HG03066 (cell line): Measurements from ENCODE around the gene HHIPL1.
A peak's percentile ranks its signal among the peaks of the same experiment; 100 is the strongest.
"Not testable (repeated sequence)": the region's sequence is repeated elsewhere in the genome, so short reads cannot be mapped to it uniquely, and the experiment has no call there.

Experiments
- ATAC-seq: cut with Tn5 transposase; IDR thresholded peaks from one replicate; pipeline ENCODE4 v1.9.1; 2021; ENCODE audit warnings: low read depth; ENCODE audit not compliant: unreplicated experiment

HHIPL1 gene

DNA sequence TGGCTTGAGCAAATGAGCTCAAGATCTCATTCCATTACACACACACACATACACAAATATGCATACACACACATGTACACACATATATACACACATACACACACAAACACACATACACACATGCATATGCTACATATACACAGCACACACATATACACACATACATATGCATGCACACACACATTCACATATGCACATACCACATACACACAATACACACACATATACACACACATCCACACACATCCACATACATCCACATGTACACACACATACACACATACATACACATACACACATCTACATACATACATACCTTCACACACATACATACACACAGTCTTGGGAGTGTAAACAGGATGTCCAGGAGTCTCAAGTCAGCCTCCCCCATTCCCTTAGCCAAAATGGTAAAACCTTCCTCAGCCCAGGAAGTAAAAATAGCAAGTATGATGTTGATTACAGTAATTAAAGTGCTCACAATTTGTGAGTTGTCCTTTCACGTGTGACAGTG lies 12.8 kb downstream of the HHIPL1 start:
- ATAC-seq: no peak

DNA sequence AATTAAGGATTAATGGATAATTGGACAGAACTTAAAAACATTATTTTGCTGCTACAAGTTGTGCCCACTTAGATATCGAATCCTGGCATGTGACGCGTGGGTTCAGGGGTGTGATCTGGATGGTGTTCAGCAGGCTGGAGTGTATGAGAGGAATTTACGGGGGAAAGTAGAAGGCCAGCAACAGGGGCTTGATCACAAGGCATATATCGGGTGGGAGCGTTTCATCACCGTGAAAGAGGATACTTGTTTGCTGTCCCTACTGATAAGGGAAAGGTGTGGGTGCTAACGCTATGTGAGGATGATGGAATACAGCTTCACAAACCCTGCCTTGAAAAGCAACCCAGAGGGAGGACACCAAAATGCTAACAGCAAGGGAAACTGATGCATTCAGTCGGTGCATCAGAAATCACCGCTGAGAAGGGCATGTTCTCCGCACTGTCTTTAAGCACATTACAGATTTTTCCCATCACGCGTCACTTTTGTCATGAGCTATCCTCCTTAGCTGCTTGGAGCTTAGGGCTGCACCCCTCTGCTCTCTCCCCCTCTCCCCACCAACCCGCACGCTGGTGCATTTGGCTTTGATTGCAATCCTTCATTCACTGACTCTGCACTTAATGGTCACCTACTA lies 13.4 kb downstream of the HHIPL1 start:
- no peak for ATAC-seq

DNA sequence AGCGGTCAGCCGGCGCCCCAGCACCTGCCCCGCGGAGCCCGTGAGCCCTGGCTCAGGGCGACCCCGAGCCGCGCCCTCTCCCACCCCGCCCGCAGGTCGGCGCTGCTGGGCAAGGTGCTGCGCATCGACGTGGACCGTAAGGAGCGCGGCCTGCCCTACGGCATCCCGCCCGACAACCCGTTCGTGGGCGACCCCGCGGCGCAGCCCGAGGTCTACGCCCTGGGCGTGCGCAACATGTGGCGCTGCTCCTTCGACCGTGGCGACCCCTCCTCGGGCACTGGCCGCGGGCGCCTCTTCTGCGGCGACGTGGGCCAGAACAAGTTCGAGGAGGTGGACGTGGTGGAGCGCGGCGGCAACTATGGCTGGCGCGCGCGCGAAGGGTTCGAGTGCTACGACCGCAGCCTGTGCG lies 14.4 kb downstream of the HHIPL1 start:
- no peak for ATAC-seq

DNA sequence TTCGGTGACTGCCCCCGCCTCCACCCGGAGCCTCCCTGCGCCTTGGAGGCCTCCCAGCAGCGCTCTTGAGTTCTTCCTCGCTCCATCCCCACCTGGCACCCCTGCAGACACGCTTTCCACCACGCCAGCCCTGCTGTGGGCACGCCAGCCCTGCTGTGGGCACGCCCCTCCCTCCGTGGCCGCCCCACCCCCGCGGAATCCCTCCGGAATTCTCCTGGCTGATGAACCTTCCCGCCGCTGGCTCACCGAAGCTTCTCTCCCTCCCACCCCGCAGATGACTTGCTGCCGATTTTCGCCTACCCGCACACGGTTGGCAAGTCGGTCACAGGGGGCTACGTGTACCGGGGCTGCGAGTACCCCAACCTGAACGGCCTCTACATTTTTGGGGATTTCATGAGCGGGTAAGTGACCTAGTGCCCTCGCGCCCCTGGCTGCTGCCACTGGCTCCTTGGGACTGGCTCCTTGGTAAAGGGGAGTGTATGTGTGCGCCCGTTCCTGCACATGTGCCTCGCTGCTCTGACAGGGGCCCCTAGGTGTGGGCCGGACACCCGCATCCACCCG lies 15.2 kb downstream of the HHIPL1 start:
- ATAC-seq: no peak

DNA sequence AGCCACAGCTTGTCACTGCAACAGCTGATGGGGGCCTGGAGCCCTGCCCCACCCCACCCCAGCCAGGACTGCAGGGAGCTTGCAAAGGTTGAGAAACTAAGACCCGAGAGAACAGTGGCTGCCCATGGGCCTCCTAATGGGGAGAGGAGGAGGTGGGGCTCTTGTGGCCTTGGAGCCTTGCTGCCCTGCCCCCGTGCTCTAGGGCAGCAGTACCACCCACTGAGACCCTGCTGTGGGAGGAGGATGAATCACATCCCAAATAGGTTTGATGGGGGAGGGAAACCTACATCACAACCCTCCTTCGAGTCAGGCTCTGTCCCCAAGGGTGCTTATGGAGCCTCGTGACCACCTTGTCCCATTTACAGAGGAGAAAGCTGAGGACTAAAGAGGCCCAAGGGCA lies 15.9 kb downstream of the HHIPL1 start:
- no peak for ATAC-seq

DNA sequence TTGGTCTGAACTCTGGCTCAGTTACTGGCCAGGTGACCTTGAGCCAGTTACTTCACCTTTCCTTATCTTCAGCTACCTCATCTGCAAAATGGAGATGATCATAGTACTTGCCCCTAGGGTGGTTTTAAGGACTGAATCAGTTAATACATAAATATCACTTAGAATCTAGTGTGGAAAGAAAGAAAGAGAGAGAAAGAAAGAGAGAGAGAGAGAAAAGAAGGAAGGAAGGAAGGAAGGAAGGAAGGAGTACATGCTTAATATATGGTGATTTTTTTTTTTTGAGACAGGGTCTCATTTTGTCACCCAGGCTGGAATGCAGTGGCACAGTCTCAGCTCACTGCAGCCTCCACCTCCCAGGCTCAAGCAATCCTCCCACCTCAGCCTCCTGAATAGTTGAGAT lies 16.3 kb downstream of the HHIPL1 start:
- not testable (repeated sequence) for ATAC-seq

DNA sequence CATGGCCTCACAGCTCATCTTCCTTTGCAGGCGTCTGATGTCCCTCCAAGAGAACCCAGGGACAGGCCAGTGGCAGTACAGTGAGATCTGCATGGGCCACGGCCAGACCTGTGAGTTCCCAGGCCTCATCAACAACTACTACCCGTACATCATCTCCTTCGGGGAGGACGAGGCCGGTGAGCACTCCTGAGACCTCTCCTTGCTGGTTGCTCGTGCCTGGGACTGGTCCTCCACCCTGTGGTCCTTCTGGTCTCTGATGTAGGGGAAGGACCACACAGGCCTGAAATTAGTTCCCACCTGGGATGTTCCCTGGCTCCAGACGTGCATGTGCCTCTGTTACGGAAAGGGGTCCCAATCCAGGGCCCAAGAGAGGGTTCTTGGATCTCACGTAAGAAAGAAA lies 17.9 kb downstream of the HHIPL1 start:
- ATAC-seq: no peak

DNA sequence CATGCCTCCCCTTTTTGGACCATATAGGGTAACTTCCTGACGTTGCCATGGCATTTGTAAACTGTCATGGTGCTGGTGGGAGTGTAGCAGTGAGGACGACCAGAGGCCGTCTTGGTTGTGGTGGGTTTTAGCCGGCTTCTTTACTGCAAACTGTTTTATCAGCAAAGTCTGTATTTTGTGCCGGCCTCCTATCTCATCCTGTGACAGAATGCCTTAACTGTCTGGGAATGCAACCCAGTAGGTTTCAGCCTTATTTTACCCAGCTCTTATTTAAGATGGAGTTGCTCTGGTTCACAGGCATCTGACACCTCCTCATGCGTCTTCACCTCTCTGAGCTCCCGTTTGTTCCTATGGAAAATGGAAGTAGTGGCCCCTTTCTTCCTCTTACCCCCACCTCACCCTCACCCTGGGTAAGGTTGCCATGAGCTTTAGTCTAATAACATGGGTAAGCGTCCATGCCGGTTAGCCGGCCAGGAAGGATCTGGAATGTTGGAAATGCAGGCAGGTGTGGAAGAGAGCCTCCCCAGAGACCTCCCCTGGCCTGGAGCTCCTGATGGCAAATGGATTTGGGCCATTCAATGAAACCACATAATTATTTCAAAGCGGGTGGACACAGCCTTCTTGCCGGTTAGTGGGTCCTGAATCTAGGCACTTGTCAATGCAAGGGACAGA lies 18.6 kb downstream of the HHIPL1 start:
- ATAC-seq: no peak

DNA sequence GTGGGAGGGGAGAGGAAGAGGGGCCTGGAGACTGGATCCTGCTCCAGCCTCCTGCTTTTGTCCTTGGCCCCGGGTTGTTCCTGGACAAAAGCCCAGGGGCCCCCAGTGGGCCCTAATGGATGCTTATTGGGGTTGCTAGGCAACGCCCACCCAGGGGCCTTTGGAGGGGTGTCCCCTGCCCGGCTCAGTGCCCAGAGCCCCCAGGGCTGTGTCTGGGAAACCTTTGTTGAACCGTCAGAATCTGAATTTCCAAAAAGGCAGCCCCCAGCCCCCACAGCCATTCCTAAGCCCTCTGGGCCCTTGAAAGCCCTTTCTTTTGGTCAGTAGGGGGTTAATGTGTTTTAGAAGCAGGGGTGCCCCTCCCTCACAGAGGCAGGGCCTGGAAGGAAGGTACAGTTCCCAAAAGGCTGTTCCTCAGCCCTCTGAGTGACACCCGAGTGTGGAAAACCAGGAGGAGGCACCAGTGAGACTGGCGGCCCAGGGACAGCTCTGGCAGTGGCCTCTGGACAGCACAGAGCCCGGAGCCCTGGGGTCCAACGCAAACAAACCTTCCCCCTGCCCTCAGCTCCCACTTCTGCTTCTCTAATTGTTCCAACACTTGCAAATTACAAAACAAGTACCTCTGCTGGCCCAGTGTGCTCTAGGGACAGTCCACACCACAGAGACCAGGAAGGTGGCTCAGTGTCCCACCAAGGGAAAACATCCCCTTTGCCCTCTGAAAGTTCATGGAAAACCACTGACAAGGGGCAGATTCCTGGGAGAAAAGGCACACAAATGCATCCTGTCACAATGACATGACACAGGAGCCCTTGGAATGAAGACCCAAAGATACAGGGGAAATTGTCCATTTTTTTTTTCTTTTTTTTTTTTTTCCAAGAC lies 19.4 kb downstream of the HHIPL1 start:
- no peak for ATAC-seq

DNA sequence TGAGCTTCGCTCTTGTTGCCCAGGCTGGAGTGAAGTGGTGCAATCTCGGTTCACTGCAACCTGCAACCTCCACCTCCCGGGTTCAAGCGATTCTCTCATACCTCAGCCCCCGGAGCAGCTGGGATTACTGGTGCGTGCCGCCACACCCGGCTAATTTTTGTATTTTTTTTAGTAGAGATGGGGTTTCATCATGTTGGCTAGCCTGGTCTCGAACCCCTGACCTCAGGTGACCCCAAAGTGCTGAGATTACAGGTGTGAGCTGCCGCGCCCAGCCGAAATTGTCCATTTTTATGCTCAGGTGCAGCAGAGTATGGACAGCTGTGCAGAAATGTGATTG lies 20.0 kb downstream of the HHIPL1 start:
- ATAC-seq: peak; percentile 68

DNA sequence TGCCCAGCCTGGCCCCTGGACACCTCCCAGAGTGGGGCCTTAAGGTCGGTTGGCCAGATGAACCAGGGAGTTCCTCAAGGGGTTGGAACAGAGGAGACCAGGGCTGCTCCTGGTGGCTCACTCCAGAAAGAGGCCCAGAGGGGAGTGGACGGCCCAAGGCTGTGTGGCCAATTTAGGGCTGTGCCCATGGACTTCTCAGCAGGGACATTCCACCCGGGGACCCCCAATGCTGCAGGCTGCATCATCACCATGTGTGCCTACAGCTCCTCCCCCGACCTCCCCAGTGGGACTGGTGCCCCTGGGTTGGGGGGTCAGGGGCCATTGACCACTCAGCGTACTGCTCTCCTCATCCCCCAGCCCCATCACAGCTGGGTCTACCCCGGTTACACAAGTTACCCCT lies 21.6 kb downstream of the HHIPL1 start:
- no peak for ATAC-seq

DNA sequence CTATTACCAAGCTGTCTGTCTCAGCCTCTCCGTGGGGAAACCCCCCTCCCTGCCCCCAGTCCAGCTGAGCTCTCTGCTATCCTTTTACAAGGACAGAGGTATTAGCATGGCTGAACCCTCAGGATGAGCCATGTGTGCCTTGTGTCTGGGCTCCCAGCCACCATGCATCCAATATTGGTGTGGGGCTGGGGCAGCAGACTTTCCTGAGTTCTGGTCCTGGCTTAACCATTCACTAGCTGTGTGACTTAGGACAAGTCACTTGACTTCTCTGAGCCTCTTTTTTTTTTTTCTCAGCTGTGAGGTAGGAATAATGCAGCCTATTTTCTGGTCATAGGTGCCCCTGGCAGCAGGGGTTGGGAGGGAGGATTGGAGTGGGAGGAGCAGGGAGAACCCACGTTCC lies 22.1 kb downstream of the HHIPL1 start:
- ATAC-seq: no peak

DNA sequence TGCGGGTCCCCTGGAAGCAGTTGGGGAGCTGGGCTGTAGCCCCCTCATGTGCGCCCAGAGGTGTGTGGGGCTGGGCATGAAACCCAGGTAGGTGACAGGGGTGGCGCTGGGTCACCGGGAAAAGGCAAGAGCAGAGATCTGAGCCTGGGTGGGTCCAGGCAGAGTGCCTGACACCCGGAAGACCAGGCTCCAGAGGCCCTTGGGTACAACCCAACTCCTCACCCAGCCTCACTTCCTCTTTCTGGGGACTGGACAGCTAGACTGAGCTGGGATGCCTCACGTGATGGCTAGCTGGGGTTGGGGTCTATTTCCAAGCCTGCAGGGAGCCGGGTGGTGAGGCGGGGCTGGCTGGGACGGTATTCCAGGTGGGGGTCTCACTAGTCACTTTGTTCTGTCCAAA lies 22.9 kb downstream of the HHIPL1 start:
- ATAC-seq: no peak

DNA sequence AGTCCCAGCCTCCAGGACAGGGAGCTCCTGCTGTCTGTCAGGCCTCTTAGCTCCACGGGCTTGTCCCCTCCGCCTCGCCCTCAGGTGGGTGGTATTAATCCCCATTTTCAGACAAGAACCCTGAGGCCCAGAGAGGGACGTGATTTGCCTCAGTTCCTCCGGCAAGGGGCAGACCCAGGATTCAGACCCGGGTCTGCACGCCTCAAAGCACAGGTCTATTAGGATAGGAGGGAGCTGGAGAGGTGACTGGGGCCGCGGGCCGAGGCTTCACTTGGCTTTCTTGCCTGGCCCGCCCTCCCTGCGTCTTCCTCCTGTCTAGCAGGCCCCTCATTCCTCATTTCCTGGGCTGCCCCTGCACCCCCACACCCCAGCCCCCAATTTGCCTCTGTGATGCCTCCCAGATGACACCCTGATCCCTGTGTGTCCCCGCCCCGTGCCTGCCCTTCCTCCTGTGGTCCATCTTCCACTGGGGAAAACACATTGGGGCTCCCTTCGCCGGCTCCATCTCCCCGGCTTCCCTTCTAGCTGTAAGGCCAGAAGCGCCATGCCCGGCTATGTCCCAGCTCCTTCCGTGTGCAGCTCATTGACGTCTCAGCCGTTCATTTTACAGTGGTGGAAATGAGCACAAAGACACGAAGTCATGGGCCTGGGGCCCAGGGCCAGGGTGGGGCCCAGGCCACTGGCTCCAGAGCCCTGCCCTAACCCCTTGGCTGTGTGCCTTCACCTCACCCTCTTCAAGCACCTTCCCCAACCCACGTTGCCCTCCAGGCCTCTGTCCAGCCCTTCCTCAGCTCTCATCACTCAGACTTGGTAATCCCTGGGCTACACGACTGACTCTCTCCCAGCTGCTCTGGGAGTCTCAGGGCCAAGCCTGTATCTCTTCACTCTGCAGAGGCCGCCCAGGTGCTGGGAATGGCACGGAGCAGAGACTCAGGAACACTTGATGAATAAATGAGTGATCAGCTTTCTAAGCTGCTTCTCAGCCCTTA lies 23.7 kb downstream of the HHIPL1 start:
- no peak for ATAC-seq

DNA sequence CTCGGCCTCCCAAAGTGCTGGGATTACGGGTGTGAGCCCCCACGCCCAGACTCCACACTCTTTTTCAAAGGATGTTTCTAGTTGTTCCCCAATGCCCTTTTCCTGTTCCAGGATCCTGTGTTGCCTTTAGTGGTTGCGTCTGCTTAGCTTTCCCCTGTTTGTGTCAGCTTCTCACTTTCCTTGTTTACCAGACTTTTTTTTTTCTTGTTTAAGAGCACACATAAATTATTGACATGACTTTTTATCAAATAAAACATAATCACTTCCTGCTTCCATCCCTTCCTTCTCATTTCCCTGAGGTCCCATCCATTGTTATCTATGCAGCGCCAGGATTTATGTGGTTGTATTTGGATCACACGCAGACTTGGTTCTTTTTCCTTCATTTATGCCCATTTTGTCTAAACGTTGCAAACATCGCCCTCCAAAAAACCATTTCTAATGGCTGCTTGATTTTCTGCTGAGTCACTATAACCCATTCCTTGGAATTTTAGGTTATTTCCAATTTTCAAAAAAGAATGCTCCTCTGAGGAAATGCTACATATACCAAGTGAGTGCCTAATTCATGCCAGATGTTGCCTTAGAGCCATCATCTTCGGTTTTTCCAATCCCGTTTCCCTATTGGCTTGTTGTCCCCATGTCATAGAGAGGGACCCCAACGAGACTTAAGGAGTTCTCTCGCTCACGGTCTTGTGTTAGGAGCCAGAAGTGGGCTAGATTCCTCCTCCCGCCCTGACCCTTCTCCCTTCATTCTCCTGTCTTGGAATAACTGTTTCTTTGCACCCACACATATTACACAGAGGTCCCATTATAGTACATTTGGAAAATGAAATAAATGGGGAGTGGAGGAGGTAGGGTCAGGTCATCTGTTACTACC lies 25.7 kb downstream of the HHIPL1 start:
- ATAC-seq: no peak

DNA sequence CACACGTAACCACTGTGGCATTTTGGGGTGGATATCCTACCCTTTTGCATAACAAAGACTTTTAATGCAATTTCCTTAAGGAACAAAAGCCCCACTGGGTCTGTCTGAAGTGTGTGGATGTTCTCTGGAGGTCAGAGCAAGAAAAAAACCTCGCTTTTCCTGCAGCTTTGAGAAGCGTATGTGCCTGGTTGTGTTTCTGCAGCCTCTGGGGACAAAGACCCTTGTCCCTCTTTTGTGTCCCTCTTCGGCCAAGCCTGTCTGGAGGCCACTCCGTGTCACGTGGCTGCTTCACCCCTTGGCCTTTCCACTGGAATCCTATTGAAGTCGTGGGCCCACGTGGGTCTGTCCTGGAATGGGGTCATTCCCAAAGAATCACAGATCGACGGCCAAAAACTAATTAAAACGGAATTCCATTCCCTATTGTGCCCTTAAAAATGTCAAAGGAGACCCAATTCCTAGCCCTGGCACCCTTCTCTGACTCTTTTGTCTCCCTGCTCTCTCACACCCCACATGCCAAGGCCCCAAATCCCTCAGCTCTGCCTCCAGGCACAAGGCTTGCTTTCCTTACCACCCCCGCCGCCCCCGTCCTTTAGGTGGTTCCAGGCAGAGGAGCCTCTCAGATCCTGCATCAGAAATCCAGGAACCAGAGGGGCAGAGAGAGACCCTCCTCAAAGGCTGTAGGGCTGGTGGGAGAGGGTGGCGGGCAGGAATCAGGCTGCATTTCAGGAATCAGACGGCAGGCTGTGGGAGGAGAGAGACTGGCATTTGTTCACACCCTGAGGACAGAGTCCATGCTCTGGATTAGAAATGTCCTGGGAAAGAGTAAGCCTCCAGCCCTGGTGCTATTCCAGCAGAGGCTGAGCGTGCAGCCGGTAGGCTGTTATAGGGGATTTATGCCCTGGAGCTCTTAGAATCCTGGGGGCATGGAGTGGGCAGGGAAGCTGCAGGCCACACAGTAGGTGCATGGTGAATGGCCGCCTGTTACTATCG lies 26.6 kb downstream of the HHIPL1 start:
- ATAC-seq: no peak

DNA sequence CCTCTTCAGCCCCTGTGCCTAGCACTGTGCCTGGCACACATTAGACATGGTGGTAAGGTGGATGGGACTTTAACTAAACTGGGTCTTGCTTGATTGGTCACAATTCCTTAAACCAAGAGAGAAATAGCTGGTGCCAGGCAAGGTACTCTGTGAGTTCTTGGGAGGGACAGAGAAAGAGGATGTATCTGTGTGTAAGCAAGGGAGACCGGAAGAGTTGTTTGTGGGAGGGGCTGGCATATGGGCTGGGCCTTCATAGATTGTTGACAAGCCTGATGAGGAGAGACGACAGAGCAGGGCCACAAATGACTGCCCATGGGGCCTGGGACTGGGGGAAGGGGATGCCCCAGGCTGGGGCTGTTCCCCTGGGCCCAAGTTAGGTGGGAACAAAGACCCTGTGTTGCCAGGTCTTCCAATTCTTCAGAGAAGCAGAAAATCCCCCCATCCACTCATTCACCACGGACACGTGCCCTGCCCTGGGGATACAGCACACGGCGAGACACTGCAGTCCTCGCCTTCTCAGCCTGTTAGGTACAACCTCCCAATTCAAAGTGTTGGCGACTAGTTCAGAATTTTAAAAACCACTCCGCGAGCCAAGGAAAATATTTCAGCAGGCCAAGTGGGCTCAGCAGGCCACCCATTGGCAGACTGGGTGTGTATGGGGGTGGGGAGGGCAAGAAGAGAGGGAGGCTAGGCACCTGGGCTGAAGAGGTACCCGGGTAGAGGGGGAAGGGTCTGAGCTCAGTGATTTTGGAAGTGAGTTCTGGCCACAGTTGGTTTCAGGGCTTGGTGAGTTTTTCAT lies 27.8 kb downstream of the HHIPL1 start:
- no peak for ATAC-seq
